HepG2 (cell line): ENCODE results near the gene RDH12. TPM values are rescaled to one million over a fixed set of nuclear protein-coding genes. Genes with fewer than 3 reads are reported as not detected.
A peak's percentile ranks its signal among the peaks of the same experiment; 100 is the strongest.

ENCODE experiments used
- ATAC-seq: fragments of 200-7000 bp; cut with Tn5 transposase; 3 replicates; pipeline ENCODE4 v1.9.1; 2020; ENCODE audit warnings: mild to moderate bottlenecking, moderate library complexity
- BruUV-seq: library from RNA; stranded (reverse); fragments of 400-500 nt; replicated peaks from 2 replicates; lab custom pipeline; 2021; lab: Mats Ljungman, UMichigan
- CTCF ChIA-PET: fragments of 300-600 bp; formaldehyde crosslinking; extraction: SDS; loops from one replicate; lab custom pipeline; 2021; ENCODE audit warnings: low total read pairs, inconsistent platforms, low intra/inter-chr PET ratio; lab: Yijun Ruan, JAX
- POLR2A ChIA-PET: fragments of 350-600 bp; sonication (Branson Sonifier 250); formaldehyde crosslinking; loops from one replicate; lab custom pipeline; 2020; ENCODE audit warnings: antibody characterized with exemption, inconsistent platforms; lab: Yijun Ruan, JAX
- DNase-seq: peaks from one replicate; pipeline ENCODE4 v3.0.0-alpha.2; 2015; ENCODE audit warnings: low spot score
- FAIRE-seq: peaks from 3 replicates; lab custom pipeline; 2011; peaks lifted over from hg19 to GRCh38; lab: Jason Lieb, UNC
- H2AFZ ChIP-seq: one replicate; pipeline ENCODE4 v1.6.1; 2011; ENCODE audit warnings: low read length, inconsistent platforms
- H3K27ac ChIP-seq: fragments of 300-600 bp; 3 replicates; pipeline ENCODE4 v1.8.0; 2011; ENCODE audit warnings: mixed run types, mild to moderate bottlenecking, mixed read lengths, low read length, inconsistent platforms; ENCODE audit not compliant: insufficient read depth; ENCODE audit errors: extremely low read length
- H3K27me3 ChIP-seq, 2 experiments: fragments of 200-600 bp in 1 of 2; 2 replicates in 1 of 2; 3 replicates in 1 of 2; pipeline versions ENCODE4 v1.6.0 to v1.8.0; 2011; ENCODE audit warnings: low read length in 2 of 2, mild to moderate bottlenecking in 2 of 2, moderate library complexity in 2 of 2, inconsistent platforms in 1 of 2; ENCODE audit not compliant: insufficient read depth in 2 of 2, control insufficient read depth in 1 of 2
- H3K36me3 ChIP-seq, 2 experiments: fragments of 200-600 bp in 1 of 2; replicated peaks in 1 of 2; 2 replicates in 1 of 2; 3 replicates in 1 of 2; pipeline versions ENCODE4 v1.5.1 to v1.8.0; 2011; ENCODE audit warnings: low read length in 2 of 2, inconsistent platforms in 1 of 2; ENCODE audit not compliant: insufficient read depth in 2 of 2, control insufficient read depth in 1 of 2
- H3K4me1 ChIP-seq: 2 replicates; pipeline ENCODE4 v1.5.1; 2012; ENCODE audit warnings: low read length, inconsistent platforms; ENCODE audit not compliant: insufficient read depth
- H3K4me2 ChIP-seq: 2 replicates; pipeline ENCODE4 v1.6.0; 2011; ENCODE audit warnings: low read depth, low read length, inconsistent platforms
- H3K4me3 ChIP-seq, 3 experiments: fragments of 200-600 bp in 1 of 3; sonication (generic), shearing (Covaris generic) in 1 of 3; replicated peaks in 1 of 3; 2 replicates each; pipeline ENCODE4 v1.5.1; 2011 to 2016; ENCODE audit warnings: low read length in 3 of 3, inconsistent platforms in 2 of 3, low read depth in 2 of 3, mild to moderate bottlenecking in 2 of 3, control low read depth in 1 of 3, mixed read lengths in 1 of 3; ENCODE audit not compliant: insufficient read depth in 1 of 3
- H3K79me2 ChIP-seq: one replicate; pipeline ENCODE4 v1.6.1; 2011; ENCODE audit warnings: low read length, inconsistent platforms; ENCODE audit not compliant: insufficient read depth
- H3K9ac ChIP-seq: 2 replicates; pipeline ENCODE4 v1.6.0; 2011; ENCODE audit warnings: mild to moderate bottlenecking, low read depth, low read length, inconsistent platforms; ENCODE audit not compliant: insufficient read depth
- H3K9me3 ChIP-seq: 2 replicates; pipeline ENCODE4 v1.5.1; 2012; ENCODE audit warnings: mild to moderate bottlenecking, low read length
- H4K20me1 ChIP-seq: 2 replicates; pipeline ENCODE4 v1.6.0; 2011; ENCODE audit warnings: inconsistent platforms, mild to moderate bottlenecking, low read length, moderate library complexity; ENCODE audit not compliant: insufficient read depth
- FOSL2 ChIP-seq: sonication (generic); formaldehyde crosslinking; IDR thresholded peaks from 2 replicates; pipeline ENCODE4 v1.4.0; 2020; ENCODE audit warnings: missing genetic modification reagents
- FOXC1 ChIP-seq: sonication (generic); formaldehyde crosslinking; IDR thresholded peaks from 2 replicates; pipeline ENCODE4 v1.8.0; 2022; ENCODE audit warnings: mild to moderate bottlenecking, missing genetic modification reagents, borderline replicate concordance
- GATAD1 ChIP-seq: IDR thresholded peaks from 2 replicates; pipeline ENCODE4 v1.6.1; 2016; ENCODE audit warnings: missing genetic modification reagents, missing compliant biosample characterization
- HNF4A ChIP-seq: sonication (generic); formaldehyde crosslinking; IDR thresholded peaks from 2 replicates; pipeline ENCODE4 v1.4.0; 2020; ENCODE audit warnings: missing genetic modification reagents
- NFIC ChIP-seq: IDR thresholded peaks from 2 replicates; pipeline ENCODE4 v1.6.1; 2012; ENCODE audit warnings: mild to moderate bottlenecking, low read length, inconsistent platforms
- SOX6 ChIP-seq, 2 experiments: fragments of 450-650 bp in 1 of 2; sonication (generic) in 1 of 2; formaldehyde crosslinking in 1 of 2; IDR thresholded peaks; 2 replicates each; pipeline versions ENCODE4 v1.4.0 to v1.6.1; 2017 to 2020; ENCODE audit warnings: antibody characterized with exemption in 1 of 2, mild to moderate bottlenecking in 1 of 2, missing genetic modification reagents in 1 of 2
- THAP11 ChIP-seq: IDR thresholded peaks from 2 replicates; pipeline ENCODE4 v1.6.1; 2016; ENCODE audit warnings: missing biosample characterization, missing genetic modification reagents
- ZNF614 ChIP-seq: IDR thresholded peaks from 2 replicates; pipeline ENCODE4 v1.6.1; 2018; ENCODE audit warnings: missing biosample characterization, missing genetic modification reagents, inconsistent platforms, borderline replicate concordance
- WGBS: methylation state at CpG from one replicate; pipeline ENCODE4 v1.1.6; 2017; ENCODE audit warnings: low lambda C conversion rate; 5-methylcytosine and 5-hydroxymethylcytosine counted together
- in situ Hi-C: cut with HindIII; loops from 2 replicates; pipeline ENCODE4 v1.10.0; 2017; ENCODE audit warnings: low pct_unique_long_range_greater_than_20kb; ENCODE audit not compliant: extremely low pct_ligation_motif_present
- intact Hi-C: fragments of 100-400 bp; cut with micrococcal nuclease; formaldehyde crosslinking; loops from one replicate; pipeline ENCODE4 v1.10.0; 2022; ENCODE audit not compliant: unreplicated experiment
- polyA plus RNA-seq, 8 experiments: library from polyadenylated mRNA; depleted of rRNA in 3 of 8; stranded (reverse) in 7 of 8; unstranded in 1 of 8; fragments of >200 nt; fragmentation: Illumina TruSeq in 4 of 8; extraction: Trizol in 4 of 8; gene quantifications; 2 replicates each; pipeline versions ENCODE4 v1.2.1 to v1.2.3, GENCODE V29; 2011 to 2016; ENCODE audit warnings: low read depth in 4 of 8, missing spikeins in 1 of 8, mixed read lengths in 1 of 8; ENCODE audit not compliant: insufficient read depth in 1 of 8
- total RNA-seq, 5 experiments: library from RNA; depleted of rRNA; stranded (reverse); fragments of >200 nt; fragmentation: Illumina TruSeq; extraction: Trizol; gene quantifications; 2 replicates each; pipeline ENCODE4 v1.2.3, GENCODE V29; 2016; ENCODE audit warnings: low read depth in 1 of 5
- TF ChIP-seq, protein P1 (sequence below): IDR thresholded peaks from 2 replicates; pipeline ENCODE4 v1.4.0; 2020; ENCODE audit warnings: mild to moderate bottlenecking, missing genetic modification reagents
- TF ChIP-seq, protein P2 (sequence below): sonication (generic); formaldehyde crosslinking; IDR thresholded peaks from 2 replicates; pipeline ENCODE4 v1.4.0; 2020; ENCODE audit warnings: missing genetic modification reagents, borderline replicate concordance

RDH12 gene
- total and polyA plus RNA-seq, 2 of the 13 experiments (the other 11 are each of a cell fraction or from before 2014, with no cell fraction given): 1.6 to 2.1 TPM

DNA sequence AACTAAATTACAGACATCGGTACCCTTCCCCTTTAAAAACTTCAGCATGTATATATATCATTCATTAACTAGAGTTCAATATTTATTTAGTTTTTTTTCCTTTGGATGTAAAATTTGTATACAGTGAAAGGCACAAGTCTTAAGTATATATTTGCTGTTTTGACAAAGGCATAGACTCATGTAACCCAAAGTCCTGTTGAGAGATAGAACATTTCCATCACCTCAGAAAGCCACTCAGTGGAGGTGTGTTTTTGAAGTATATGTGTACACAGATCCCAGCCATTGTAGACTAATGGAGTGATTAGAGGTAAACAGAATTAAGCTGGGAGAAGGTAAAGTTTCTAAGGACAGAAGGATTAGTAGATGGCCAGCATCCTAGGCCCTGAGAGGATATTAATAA, 15.4 kb downstream of the RDH12 start (continued):
- TF ChIP-seq, protein P1, sequence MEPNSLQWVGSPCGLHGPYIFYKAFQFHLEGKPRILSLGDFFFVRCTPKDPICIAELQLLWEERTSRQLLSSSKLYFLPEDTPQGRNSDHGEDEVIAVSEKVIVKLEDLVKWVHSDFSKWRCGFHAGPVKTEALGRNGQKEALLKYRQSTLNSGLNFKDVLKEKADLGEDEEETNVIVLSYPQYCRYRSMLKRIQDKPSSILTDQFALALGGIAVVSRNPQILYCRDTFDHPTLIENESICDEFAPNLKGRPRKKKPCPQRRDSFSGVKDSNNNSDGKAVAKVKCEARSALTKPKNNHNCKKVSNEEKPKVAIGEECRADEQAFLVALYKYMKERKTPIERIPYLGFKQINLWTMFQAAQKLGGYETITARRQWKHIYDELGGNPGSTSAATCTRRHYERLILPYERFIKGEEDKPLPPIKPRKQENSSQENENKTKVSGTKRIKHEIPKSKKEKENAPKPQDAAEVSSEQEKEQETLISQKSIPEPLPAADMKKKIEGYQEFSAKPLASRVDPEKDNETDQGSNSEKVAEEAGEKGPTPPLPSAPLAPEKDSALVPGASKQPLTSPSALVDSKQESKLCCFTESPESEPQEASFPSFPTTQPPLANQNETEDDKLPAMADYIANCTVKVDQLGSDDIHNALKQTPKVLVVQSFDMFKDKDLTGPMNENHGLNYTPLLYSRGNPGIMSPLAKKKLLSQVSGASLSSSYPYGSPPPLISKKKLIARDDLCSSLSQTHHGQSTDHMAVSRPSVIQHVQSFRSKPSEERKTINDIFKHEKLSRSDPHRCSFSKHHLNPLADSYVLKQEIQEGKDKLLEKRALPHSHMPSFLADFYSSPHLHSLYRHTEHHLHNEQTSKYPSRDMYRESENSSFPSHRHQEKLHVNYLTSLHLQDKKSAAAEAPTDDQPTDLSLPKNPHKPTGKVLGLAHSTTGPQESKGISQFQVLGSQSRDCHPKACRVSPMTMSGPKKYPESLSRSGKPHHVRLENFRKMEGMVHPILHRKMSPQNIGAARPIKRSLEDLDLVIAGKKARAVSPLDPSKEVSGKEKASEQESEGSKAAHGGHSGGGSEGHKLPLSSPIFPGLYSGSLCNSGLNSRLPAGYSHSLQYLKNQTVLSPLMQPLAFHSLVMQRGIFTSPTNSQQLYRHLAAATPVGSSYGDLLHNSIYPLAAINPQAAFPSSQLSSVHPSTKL (CRISPR knock-in tag): peak; percentile 53; the same call in 1 of the 2 replicates
- peak; percentile 47; the same call in 1 of the 2 replicates for TF ChIP-seq NFIC

DNA sequence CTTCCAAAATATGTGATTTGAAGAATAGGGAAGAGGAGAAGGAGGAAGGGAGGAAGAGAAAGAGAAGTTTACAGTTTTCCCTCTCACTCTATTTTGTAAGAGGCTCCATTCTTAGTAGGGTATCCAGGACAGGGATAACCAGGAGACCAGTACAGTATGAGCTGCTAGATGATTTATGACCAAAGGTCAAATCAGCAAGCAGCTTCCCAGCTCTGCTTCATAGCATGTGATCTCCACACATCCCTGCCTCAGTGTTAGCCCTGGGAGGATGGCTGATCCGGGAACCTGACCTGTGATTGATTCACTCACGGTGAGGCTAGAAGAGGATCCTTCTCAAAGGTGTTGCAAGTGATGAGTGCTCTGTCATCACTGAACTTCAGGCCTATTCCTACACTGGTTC, 16.6 kb downstream of the RDH12 start:
- Histone ChIP-seq H3K27ac (no peak overlapping the region), H3K27me3 (no peaks in the 10 kb centered on the region), H3K9ac (no peak overlapping the region), H3K9me3 (no peaks in the 10 kb centered on the region), H2AFZ (no peak overlapping the region), H3K4me3 (no peak overlapping the region), H3K36me3 (no peaks in the 10 kb centered on the region), H3K79me2 (no peaks in the 10 kb centered on the region), H3K4me2 (peak overlapping the region; percentile 51; the same call in 1 of the 2 replicates), H3K4me1 (peaks cover 62% of the 10 kb centered on the region), H4K20me1 (no peaks in the 10 kb centered on the region)
- BruUV-seq: no TSS peak
- 0% methylated on average over 1 of the region's 2 CpGs for WGBS
- ATAC-seq (peak; percentile 68), FAIRE-seq (peak; percentile 32), DNase-seq (no peak)
- ChIA-PET CTCF (no interaction called here), POLR2A (interaction anchor here (2.0 kb wide), 1 partner anchor 11 kb away, joined by 9 read pairs; no protein-coding TSS in a partner anchor)
- in situ Hi-C loops: no loop called here
- intact Hi-C loops: no loop called here
- TF ChIP-seq ZNF614 (CRISPR knock-in tag): 0 out of 2 replicates have a peak, but pooled peaks have one; percentile 36
- TF ChIP-seq, protein P2, sequence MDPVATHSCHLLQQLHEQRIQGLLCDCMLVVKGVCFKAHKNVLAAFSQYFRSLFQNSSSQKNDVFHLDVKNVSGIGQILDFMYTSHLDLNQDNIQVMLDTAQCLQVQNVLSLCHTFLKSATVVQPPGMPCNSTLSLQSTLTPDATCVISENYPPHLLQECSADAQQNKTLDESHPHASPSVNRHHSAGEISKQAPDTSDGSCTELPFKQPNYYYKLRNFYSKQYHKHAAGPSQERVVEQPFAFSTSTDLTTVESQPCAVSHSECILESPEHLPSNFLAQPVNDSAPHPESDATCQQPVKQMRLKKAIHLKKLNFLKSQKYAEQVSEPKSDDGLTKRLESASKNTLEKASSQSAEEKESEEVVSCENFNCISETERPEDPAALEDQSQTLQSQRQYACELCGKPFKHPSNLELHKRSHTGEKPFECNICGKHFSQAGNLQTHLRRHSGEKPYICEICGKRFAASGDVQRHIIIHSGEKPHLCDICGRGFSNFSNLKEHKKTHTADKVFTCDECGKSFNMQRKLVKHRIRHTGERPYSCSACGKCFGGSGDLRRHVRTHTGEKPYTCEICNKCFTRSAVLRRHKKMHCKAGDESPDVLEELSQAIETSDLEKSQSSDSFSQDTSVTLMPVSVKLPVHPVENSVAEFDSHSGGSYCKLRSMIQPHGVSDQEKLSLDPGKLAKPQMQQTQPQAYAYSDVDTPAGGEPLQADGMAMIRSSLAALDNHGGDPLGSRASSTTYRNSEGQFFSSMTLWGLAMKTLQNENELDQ (CRISPR knock-in tag): no peak
- TF ChIP-seq THAP11 (CRISPR knock-in tag): 0 out of 2 replicates have a peak, but pooled peaks have one; percentile 39
- peak; percentile 20; the same call in 1 of the 2 replicates for TF ChIP-seq FOSL2
- 0 out of 2 replicates have a peak, but pooled peaks have one; percentile 11 for TF ChIP-seq GATAD1 (CRISPR knock-in tag)
- no peak for TF ChIP-seq SOX6 (IDR thresholded peaks at IDR 0.05)
- 0 out of 2 replicates have a peak, but pooled peaks have one; percentile 17 for TF ChIP-seq SOX6 (CRISPR knock-in tag; IDR thresholded peaks at IDR 0.05)
- peak; percentile 61; the same call in 1 of the 2 replicates for TF ChIP-seq HNF4A (CRISPR knock-in tag)
- TF ChIP-seq, protein P1 (CRISPR knock-in tag): 0 out of 2 replicates have a peak, but pooled peaks have one; percentile 14
- TF ChIP-seq FOXC1: no peak
